HPDE6-E6E7 (cell line): ENCODE measurements around the gene KCTD17.

Source experiments
- DNase-seq: peaks from one replicate; pipeline ENCODE4 v3.0.0; 2011; ENCODE audit warnings: missing footprints; ENCODE audit errors: extremely low spot score

Gene KCTD17

GRCh38 chr22:37051391-37052385, at the start of gene KCTD17:
TSS of gene KCTD17 (plus strand) at chr22:37051742. CDS start at chr22:37051761, 19 bp downstream.
- DNase-seq, result peak; percentile 58

- no peak for DNase-seq
Measured at GRCh38 chr22:37001826-37002225, 49.7 kb upstream of the KCTD17 start.

DNA sequence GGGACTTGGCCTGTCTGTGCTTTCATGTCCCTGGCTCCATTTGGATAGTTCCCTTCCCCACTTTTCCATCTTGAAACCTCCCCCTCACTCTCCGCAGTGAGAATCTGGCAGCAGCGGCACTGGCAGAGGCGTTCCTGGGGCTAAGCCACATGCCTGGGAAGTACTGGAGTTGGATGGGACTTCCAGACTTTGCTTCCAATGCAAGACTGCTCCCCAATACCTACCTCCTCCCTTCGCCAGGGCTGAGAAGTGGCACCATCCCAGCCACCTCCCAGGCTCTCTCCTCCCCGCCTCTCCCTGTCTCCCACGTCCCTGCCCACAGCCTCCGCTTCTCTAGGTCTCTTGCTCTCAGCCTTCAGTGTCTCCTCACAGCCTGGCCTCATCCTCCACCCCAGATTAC, 48.9 kb upstream of the KCTD17 start:
- DNase-seq, result no peak

- DNase-seq, result no peak
Measured at GRCh38 chr22:37007651-37008050, 43.9 kb upstream of the KCTD17 start.

GRCh38 chr22:37008365-37008764, 43.2 kb upstream of the KCTD17 start:
- no peak for DNase-seq

DNA sequence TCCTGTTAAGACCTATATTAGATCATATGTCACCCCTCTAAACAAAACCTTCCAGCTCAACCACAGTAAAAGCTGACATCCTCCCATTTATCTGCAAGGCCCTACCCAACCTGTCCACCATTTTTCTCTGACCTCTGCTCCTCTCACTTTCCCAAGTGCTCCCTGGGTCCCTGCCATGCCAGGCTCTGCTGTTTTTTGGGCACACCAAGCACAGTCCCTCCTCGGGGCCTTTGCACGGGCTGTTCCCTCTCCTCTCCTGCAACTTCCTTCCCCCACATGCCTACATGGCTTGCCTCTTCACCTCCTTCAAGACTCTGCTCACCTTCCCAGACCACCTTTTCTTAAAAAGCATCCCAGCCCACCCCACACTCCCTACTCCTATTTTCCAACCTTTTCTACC, 42.1 kb upstream of the KCTD17 start:
- DNase-seq, result no peak

DNA sequence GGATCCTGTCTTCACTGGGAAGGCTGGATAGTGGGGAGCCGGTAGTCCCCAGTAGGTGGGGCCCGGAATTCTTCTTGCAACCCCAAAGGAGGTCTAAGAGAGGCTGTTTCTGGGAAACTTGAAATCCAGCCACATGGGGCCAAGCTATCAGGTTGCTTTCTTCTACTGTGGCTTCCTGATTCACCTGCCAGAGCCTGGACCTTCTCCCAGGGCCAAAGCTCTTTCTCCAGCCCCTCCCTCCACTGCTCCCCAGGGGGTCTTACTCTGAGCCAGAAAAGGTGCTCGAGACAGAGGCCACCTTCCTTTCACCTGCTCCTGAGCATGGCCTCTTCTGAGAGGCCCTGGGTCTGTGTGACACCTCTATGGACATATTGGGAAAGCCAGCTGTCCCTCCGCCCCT, 41.4 kb upstream of the KCTD17 start:
- DNase-seq, result no peak

DNA sequence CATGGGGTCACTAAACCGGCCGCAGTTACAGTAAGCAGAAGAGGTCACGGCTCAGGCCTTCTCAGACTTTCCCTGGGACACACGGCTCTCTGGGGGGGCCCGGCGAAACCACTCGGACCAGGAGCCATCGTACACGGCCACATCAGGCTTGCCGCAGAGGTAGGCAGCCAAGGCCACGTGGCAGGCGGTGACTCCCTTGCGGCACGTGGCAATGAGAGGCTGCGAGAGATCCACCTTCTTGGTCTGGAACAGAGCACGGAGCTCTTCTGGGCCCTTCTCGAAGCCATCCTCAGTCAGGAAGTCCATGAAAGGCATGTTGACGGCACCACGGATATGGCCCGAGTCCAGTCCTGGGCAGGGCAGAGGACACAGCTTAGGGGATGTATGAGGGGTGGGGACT, 40.6 kb upstream of the KCTD17 start:
- no peak for DNase-seq

- no peak for DNase-seq
Measured at GRCh38 chr22:37011472-37011871, 40.1 kb upstream of the KCTD17 start.

GRCh38 chr22:37012262-37012904, 39.2 kb upstream of the KCTD17 start:
- DNase-seq, result no peak

GRCh38 chr22:37012956-37013355, 38.6 kb upstream of the KCTD17 start:
- DNase-seq, result no peak

DNA sequence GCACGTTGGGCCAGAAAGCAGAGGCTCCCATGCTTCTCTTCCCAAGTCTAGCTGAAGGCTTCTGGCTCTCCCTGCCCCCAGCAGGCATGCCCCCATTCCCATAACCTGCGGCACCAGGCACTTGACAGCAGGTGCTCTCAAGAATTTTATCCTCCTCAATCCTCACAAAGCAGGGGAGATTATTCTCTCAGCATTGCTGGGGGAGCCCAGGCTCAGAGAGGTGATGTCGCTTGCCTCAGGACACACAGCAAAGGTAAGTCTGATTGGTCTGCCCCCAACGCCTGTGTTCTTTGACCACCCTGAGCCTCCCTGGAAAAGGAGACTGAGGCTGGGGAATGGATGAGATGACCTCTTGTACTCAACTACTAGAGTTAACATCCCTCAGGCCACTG, 37.1 kb upstream of the KCTD17 start:
- no peak for DNase-seq

DNA sequence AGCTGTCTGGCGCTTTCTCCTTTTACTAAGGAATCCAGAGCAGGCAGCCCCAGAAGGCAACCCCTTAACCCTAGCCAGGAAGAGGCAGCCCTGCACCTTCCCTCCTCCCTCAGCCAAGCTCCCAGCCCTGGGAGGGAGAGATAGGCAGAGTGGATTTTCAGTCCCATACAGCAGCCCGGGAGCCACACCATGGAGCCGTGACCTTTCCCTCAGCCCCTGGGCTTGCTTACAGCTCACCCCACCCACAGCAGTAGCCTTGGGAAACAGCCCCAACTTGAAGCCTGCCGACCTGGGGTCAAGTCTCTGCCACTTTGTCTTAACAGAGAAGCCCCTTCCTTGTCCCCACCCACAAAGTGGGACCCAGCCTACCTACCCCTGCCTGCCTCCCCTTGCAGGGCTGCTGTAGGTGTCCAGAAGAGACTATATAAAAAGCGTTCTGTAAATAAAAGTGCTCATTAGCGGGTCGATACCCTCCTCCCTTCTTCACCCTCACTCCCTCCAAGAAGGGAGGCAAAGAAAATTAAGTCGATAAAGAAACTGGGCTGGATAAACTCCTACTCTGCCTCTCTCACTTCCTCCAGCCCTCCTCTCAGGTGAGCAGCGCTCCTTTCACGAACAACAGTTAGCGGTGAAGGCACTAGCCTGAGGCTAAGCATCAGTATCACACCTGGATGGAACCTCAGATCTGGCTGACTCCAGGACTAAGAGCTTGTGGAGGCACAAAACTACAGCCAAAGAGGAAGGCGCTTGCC, 36.5 kb upstream of the KCTD17 start:
- DNase-seq, result no peak

GRCh38 chr22:37015587-37015878, 36.0 kb upstream of the KCTD17 start:
- no peak for DNase-seq

DNA sequence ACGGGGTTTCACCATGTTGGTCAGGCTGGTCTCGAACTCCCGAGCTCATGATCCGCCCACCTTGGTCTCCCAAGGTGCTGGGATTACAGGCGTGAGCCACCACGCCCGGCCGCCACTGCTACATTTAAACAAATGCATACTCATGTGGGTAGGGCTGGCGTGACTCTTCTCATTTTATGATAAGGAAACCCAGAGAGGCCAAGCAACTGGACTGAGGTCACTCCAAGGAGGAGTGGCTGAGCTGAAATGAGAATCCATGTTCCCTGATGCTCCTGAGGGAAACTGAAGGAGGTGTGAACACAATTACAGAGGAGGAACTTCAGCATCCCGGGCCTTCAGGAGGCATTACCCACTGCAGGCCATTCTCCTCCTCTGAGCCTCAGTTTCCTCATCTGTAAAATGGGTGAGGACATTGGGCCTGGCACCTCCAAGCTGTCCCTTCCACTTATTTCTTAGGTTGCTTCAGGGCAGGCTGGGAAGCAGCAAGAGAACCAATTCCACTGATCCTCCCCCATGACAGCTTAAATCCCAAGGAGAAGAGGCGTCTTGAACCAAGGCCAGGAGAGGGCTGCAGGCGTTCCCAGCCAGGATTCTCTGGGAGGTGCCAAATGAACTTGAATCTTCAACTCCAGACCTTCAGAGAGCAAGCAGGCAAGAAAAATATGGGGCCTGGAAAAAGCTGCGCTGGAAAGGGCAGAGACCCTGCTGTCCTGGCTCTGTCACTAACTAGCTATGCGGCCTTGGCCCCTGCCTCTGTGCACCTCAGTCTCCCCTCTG, 35.2 kb upstream of the KCTD17 start:
- no peak for DNase-seq

- no peak for DNase-seq
Measured at GRCh38 chr22:37017356-37017755, 34.2 kb upstream of the KCTD17 start.

DNA sequence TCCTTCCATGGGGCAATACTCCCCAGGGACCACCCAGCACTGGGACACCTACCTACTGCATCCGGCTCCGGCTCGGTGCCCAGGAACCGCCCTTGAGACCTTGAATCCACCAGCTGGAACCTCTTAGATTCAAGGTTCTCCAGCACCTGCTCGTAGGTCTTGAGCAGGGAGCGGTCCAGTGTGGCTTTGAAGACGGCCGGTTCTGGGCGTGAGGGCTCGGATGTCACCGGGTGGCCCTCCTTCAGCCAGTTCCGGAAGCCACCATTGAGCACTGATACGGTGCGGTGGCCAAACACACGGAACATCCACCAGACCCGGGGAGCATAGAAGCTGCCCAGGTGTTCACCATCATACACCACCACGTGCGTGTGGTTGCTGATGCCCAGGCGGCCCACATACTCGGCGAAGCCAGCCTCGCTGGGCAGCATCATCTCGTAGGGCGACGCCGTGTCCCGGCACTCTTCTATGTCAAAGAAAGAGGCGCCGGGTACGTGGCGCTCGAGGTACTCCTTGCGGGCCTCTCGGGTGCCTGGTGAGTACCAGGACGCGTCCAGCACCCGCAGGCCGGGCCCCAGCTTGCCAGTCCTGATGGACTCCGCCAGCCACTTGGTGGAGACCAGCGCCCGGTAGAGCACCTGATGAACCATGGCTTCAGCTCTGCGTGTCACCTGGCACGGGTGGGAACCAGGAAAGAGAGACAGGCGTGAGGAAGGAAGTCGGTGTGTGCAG, 33.3 kb upstream of the KCTD17 start:
- no peak for DNase-seq

DNA sequence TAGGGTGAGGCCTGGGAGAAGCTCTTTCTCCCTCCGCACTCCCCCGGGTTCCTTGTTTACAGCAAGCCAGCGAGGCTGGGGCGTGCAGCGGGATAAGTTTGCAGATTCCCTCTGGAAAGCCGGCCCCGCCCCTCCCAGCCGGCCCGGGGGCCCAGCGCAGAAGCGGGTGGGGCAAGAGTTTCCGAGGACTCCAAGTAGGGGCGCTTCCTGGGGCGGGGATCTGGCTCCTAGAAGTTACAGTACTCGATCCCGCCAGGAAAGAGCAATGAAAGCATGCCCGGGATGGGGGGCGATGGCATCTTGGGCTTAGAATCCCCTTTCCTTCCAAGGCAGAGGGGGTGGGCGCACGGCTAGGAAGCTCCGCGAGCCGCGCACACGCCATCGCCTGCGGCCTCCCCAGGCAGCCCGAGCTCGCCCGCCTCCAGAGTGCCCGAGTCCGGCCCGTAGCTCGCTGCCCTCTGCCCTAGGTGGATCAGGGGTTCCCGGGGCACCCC, 32.7 kb upstream of the KCTD17 start:
- peak; percentile 5 for DNase-seq

DNA sequence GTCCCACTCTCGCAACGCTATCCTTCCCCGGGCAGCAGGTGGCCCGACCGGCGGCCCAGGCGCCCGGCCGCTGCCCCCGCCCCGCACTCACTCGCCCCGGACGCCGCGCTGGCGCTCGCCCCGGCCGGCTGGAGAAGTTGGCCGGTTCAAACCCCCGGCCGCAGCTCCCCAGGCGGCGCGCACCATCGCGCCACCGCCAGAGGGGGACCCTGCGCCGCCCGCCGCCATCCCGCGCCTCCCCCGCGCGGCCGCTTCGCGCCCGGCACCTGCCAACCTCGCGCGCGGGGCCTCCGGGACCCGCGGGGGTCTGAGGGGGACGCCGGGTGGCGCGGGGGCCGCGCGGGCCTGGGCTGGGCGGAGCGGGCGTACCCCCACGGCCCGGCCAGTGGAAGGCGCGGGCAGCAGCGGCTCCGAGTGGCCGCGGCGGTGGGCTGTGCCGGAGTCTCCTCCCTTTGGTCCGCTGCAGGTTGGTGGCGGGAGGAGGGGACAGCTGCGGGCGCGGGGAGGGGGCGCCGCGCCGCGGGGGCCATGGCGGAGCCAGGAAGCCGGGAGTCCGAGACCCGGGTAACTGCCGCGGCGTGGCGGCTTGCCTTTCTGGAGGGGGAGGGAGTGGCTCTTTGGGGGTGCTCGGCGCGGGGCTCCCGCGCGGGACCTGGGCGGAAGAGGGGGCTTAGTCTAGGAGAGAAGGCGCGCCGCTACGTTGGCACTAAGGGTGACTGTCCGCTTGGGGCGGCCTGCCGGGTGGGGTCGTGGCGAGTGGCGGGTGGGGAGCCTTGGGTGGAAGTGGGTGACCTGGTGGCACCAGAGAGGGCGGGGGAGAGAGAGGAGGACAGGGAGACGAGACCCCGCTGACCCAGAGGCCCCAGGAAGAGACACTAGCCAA, 32.0 kb upstream of the KCTD17 start, which contains the start of the genes MPST and TST:
Gene MPST (plus strand): TSS at position 434 of the 883 bp plus-strand sequence. CDS start 95 bp downstream, at position 529.
Gene TST (minus strand): TSS at position 139 of the 883 bp plus-strand sequence. CDS start 715 bp downstream, outside the sequence.
- peak; percentile 41 for DNase-seq

DNA sequence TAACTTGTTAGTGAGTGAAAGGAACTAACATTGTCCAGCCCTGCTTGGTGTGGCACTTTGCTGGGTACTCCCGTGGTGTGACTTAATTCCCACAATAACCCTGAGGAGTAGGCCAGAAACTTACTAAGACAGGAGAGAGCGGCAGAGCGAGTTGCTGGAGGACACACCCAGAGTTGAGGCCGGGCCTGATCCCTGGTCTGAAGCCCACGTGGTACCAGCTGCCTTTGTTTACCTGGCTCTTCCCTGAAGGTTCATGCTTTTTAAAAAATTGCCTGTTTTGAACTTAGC, 31.4 kb upstream of the KCTD17 start:
- DNase-seq, result peak; percentile 25
